GM12891 (cell line): ENCODE data around the gene KIR2DL4. TPM values are rescaled to one million over a fixed set of nuclear protein-coding genes. Genes with fewer than 3 reads are reported as not detected.
"Not testable (repeated sequence)": the region's sequence is repeated elsewhere in the genome, so short reads cannot be mapped to it uniquely, and the experiment has no call there.

ENCODE experiments used
- DNase-seq: peaks from one replicate; pipeline ENCODE4 v3.0.0; 2011; ENCODE audit warnings: low spot score; ENCODE audit not compliant: insufficient read length
- FAIRE-seq: peaks from 2 replicates; lab custom pipeline; 2011; peaks lifted over from hg19 to GRCh38; lab: Jason Lieb, UNC
- PAX5 ChIP-seq: IDR thresholded peaks from 2 replicates; pipeline ENCODE4 v1.6.1; 2011; ENCODE audit warnings: low read length, moderate library complexity, mild to moderate bottlenecking; ENCODE audit not compliant: insufficient read depth, severe bottlenecking
- POLR2A ChIP-seq: IDR thresholded peaks from 2 replicates; pipeline ENCODE4 v1.6.1; 2011; ENCODE audit warnings: low read depth, low read length, control low read depth
- POLR2AphosphoS5 ChIP-seq: IDR thresholded peaks from 2 replicates; pipeline ENCODE4 v1.6.1; 2011; ENCODE audit warnings: low read depth, low read length, control low read depth
- POU2F2 ChIP-seq: IDR thresholded peaks from 2 replicates; pipeline ENCODE4 v1.6.1; 2011; ENCODE audit warnings: low read depth, mild to moderate bottlenecking, control low read depth, low read length, moderate library complexity
- SPI1 ChIP-seq: IDR thresholded peaks from 2 replicates; pipeline ENCODE4 v1.6.1; 2011; ENCODE audit warnings: low read depth, low read length, control low read depth
- TAF1 ChIP-seq: IDR thresholded peaks from 2 replicates; pipeline ENCODE4 v1.6.1; 2011; ENCODE audit warnings: low read depth, low read length, control low read depth
- polyA plus RNA-seq: library from polyadenylated mRNA; unstranded; fragments of >200 nt; gene quantifications from one replicate; pipeline ENCODE4 v1.2.1, GENCODE V29; 2012; ENCODE audit warnings: low read depth, missing spikeins, inconsistent platforms; ENCODE audit not compliant: missing spikeins

Gene KIR2DL4
- polyA plus RNA-seq = not detected

DNA sequence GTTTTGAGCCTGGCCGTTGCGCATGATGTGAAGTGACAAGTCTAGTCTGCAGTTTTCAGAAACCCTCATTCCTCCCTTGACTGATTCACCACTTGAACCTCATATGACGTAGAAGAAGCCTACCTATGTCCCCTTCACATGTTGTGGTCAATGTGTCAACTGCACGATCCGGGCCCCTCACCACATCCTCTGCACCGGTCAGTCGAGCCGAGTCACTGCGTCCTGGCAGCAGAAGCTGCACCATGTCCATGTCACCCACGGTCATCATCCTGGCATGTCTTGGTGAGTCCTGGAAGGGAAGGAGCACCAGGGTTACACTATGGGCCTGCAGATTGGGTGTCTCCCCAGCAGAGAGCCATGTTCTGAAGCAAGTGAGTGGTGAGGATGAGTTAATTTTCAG lies at the start of gene KIR2DL4:
Gene KIR2DL4 (plus strand): TSS at position 201 of the 400 bp plus-strand sequence. CDS start 42 bp downstream, at position 243.
- DNase-seq = no peak
- no peak for FAIRE-seq
- TF ChIP-seq POLR2A (no peak), TAF1 (no peak), POU2F2 (no peak), PAX5 (no peak), SPI1 (no peak), POLR2AphosphoS5 (no peak)

DNA sequence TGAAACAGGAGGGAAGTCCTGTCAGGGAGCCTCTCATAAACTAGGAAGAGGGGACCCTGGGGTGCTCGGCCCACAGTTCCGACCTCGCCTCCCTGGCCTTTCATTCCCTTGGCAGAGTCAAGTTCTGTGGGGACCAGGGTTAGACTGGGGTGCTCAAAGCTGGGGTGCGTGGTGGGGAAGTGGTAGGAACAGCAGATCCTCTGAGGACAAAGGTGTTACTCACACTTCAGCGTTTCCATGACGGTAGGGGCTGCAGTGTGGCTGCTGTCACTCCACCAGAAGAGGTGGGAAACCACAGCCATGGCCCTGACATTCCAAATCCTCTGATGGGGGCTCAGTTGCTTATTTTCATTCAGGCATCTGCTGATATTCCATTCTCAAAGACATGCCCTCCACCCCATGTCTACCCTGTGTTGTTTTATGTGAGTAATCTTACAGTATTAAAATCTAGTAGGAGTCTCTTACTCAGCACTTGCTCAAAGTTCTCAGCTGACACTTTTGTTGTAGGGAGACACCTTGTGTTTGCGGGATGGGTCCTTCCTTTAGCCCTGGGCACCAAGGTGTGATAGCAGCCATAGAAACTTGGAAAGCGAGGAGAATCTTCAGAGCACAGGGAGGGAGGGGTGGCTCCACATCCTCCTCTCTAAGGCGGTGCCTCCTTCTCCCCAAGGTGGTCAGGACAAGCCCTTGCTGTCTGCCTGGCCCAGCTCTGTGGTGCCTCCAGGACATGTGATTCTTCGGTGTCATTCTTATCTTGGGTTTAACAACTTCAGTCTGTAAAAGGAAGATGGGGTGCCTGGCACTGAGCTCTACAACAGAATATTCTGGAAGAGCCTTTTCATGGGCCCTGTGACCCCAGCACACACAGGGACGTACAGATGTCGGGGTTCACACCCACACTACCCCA lies 47.0 kb upstream of the KIR2DL4 start:
- not testable (repeated sequence) for FAIRE-seq

DNA sequence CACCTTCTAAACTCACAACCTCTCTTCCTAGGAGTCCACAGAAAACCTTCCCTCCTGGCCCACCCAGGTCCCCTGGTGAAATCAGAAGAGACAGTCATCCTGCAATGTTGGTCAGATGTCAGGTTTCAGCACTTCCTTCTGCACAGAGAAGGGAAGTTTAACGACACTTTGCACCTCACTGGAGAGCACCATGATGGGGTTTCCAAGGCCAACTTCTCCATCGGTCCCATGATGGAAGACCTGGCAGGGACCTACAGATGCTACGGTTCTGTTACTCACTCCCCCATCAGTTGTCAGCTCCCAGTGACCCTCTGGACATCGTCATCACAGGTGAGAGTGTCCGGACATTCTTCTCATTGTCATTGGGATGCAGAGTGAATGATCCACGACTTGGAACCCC lies 44.8 kb upstream of the KIR2DL4 start:
- FAIRE-seq, DNase-seq: not testable (repeated sequence)

More for the DNA sequence above, 47.0 kb upstream of the KIR2DL4 start:
- DNase-seq = not testable (repeated sequence)

DNA sequence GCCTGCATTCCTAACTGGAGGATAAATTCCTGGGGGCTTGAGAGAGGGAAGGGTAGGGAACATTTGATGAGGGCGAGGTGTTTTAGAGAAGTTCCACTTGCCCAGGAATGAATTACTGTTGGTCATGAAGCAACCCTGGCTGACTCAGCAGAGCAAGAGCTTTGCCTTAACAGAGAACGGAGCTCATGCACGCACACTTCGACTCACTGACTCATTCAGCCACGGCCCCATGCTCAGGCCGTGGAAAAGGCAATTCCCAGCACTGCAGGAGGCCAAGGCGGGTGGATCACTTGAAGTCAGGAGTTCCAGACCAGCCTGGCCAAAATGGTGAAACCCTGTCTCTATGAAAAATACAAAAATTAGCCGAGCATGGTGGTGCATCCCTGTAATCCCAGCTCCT lies 39.2 kb upstream of the KIR2DL4 start:
- not testable (repeated sequence) for DNase-seq, FAIRE-seq

DNA sequence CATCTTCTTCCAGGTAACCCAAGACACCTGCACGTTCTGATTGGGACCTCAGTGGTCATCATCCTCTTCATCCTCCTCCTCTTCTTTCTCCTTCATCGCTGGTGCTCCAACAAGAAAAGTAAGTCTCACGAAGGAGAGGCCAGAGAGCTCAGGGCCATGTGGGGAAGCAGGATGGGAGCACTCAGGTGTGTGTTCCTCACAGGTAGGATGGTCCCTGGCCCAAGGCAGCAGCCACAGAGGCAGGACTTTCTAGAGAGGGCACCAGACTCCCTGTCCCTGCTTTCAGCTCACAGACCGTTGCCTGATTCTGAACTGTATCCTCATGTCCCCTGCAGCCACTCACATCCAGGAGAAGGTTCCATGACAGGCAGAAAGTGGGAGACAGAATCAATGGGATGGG lies 36.9 kb upstream of the KIR2DL4 start:
- DNase-seq, FAIRE-seq: not testable (repeated sequence)

DNA sequence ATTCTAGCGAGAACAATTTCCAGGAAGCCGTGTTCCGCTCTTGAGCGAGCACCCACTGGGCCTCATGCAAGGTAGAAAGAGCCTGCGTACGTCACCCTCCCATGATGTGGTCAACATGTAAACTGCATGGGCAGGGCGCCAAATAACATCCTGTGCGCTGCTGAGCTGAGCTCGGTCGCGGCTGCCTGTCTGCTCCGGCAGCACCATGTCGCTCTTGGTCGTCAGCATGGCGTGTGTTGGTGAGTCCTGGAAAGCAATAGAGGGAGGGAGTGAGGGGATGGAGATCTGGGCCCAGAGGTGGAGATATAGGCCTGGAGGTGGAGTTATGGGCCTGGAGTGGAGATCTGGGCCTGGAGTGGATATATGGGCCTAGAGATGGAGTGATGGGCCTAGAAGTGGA lies 33.8 kb upstream of the KIR2DL4 start, which contains the start of gene KIR2DL1:
Gene KIR2DL1 (plus strand): TSS at position 148 of the 400 bp plus-strand sequence. CDS start 58 bp downstream, at position 206.
- not testable (repeated sequence) for DNase-seq

DNA sequence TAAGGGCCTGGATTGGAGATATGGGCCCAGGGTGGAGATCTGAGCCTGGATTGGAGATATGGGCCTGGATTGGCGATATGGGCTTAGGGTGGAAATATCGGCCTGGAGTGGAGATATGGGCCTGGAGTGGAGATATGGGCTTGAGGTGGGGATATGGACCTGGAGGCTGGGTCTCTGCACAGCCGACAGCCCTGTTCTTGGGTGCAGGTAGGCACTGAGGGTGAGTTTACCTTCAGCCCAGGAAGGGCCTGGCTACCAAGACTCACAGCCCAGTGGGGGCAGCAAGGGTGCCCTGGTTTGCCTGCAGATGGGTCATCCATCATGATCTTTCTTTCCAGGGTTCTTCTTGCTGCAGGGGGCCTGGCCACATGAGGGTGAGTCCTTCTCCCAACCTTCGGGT lies 32.9 kb upstream of the KIR2DL4 start:
- DNase-seq, FAIRE-seq: not testable (repeated sequence)

More for the DNA sequence above, 33.8 kb upstream of the KIR2DL4 start, which contains the start of gene KIR2DL1:
- FAIRE-seq = not testable (repeated sequence)

DNA sequence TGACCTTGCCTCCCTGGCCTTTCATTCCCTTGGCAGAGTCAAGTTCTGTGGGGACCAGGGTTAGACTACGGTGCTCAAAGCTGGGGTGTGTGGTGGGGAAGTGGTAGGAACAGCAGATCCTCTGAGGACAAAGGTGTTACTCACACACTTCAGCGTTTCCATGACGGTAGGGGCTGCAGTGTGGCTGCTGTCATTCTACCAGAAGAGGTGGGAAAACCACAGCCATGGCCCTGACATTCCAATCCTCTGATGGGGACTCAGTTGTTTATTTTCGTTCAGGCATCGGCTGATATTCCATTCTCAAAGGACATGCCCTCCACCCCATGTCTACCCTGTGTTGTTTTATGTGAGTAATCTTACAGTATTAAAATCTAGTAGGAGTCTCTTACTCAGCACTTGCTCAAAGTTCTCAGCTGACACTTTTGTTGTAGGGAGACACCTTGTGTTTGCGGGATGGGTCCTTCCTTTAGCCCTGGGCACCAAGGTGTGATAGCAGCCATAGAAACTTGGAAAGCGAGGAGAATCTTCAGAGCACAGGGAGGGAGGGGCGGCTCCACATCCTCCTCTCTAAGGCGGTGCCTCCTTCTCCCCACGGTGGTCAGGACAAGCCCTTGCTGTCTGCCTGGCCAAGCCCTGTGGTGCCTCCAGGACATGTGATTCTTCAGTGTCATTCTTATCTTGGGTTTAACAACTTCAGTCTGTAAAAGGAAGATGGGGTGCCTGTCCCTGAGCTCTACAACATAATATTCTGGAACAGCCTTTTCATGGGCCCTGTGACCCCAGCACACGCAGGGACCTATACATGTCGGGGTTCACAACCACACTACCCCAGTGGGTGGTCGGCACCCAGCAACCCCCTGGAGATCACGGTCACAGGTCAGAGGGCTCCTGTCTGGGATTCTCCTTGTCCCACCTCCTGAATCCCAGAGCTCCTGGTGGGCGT lies 32.1 kb upstream of the KIR2DL4 start:
- not testable (repeated sequence) for FAIRE-seq, DNase-seq

DNA sequence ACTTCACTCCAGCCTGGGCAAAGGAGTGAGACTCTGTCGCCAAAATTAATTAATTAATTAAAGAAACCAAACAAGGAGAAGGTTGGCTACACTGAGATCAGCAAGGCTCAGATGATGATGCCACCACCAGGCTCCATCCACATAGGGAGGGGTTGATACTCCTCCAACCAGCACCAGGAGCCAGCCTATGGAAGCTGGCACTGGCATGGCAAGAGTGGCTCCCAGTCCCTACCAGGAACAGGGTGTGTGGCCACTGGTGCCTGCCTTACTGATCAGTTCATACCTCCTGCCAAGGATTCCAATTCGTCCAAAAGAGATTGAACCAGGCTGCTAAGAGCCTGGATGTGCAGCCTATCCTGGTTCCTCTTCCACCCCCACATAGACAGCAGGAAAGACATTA lies 30.7 kb upstream of the KIR2DL4 start:
- FAIRE-seq, DNase-seq: not testable (repeated sequence)

DNA sequence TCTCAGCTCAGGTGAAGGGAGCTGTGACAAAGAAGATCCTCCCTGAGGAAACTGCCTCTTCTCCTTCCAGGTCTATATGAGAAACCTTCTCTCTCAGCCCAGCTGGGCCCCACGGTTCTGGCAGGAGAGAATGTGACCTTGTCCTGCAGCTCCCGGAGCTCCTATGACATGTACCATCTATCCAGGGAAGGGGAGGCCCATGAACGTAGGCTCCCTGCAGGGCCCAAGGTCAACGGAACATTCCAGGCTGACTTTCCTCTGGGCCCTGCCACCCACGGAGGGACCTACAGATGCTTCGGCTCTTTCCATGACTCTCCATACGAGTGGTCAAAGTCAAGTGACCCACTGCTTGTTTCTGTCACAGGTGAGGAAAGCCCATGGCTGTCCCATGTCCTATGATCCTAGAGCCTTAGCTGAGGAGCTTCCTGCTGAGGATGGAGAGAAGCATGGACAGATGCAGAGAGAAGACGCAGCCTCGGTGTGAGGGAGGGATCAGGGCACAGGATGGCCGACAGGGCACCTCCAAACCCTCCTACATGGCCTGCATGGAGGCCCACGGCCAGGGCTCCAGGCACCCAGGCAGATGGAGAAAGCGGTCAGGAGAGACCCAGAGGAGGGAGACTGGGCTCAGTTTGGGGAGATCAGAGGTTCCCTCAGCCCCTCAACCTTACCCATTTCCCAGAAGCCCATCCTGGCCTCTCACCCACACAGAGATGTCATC lies 28.2 kb upstream of the KIR2DL4 start:
- not testable (repeated sequence) for DNase-seq, FAIRE-seq

DNA sequence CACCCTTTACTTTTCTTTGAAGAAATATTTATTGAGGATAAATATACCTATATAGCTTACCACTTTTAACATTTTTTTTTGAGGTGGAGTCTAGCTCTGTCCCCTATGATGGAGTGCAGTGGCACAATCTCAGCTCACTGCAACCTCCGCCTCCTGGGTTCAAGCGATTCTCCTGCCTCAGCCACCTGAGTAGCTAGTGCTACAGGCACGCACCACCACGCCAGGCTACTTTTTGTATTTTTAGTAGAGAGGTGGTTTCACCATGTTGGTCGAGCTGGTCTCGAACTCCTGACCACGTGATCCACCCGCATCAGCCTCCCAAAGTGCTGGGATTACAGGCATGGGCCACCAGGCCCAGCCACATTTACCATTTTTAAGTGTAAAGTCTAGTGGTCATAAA lies 27.6 kb upstream of the KIR2DL4 start:
- not testable (repeated sequence) for FAIRE-seq, DNase-seq

DNA sequence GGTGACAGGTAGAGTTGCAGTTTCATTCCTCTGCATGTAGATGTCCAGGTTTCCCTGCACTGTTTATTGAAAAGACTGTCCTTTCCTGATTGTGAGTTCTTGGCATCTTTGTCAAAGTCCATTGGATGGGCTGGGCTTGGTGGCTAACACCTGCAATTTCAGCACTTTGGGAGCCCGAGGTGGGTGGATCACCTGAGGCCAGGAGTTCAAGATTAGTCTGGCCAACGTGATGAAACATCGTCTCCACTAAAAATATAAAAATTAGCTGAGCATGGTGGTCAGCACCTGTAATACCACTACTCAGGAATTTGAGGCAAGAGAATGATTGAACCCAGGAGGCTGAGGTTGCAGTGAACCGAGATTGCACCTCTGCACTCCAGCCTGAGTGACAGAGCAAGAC lies 25.6 kb upstream of the KIR2DL4 start:
- not testable (repeated sequence) for FAIRE-seq, DNase-seq

DNA sequence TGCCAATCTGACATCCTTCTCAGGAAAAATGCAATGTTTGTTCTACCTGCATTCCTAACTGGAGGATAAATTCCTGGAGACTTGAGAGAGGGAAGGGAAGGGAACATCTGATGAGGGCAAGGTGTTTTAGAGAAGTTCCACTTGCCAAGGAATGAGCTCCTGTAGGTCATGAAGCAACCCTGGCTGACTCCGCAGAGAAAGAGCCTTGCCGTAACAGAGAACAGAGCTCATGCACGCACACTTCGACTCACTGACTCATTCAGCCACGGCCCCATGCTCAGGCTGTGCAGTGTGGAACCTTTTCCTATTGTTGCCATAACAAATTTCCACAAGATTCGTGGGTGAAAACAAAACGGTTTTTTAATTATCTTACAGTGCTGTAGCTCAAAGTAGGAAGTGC lies 24.5 kb upstream of the KIR2DL4 start:
- not testable (repeated sequence) for FAIRE-seq, DNase-seq

DNA sequence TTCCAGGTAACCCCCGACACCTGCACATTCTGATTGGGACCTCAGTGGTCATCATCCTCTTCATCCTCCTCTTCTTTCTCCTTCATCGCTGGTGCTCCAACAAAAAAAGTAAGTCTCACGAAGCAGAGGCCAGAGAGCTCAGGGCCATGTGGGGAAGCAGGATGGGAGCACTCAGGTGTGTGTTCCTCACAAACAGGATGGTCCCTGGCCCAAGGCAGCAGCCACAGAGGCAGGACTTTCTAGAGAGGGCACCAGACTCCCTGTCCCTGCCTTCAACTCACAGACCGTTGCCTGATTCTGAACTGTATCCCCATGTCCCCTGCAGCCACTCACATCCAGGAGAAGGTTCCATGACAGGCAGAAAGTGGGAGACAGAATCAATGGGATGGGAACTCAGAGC lies 20.5 kb upstream of the KIR2DL4 start:
- DNase-seq, FAIRE-seq: not testable (repeated sequence)

DNA sequence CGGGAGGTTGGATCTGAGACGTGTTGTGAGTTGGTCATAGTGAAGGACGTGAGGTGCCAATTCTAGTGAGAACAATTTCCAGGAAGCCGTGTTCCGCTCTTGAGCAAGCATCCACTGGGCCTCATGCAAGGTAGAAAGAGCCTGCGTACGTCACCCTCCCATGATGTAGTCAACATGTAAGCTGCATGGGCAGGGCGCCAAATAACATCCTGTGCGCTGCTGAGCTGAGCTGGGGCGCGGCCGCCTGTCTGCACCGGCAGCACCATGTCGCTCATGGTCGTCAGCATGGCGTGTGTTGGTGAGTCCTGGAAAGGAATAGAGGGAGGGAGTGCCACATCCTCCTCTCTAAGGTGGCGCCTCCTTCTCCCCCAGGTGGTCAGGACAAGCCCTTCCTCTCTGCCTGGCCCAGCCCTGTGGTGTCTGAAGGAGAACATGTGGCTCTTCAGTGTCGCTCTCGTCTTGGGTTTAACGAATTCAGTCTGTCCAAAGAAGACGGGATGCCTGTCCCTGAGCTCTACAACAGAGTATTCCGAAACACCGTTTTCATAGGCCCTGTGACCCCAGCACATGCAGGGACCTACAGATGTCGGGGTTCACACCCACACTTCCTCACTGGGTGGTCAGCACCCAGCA lies 17.2 kb upstream of the KIR2DL4 start:
- not testable (repeated sequence) for FAIRE-seq

DNA sequence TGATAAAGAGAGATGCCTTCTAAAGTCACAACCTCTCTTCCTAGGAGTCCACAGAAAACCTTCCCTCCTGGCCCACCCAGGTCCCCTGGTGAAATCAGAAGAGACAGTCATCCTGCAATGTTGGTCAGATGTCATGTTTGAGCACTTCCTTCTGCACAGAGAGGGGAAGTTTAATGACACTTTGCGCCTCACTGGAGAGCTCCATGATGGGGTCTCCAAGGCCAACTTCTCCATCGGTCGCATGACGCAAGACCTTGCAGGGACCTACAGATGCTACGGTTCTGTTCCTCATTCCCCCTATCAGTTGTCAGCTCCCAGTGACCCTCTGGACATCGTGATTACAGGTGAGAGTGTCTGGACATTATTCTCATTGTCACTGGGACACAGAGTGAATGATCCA lies 15.3 kb upstream of the KIR2DL4 start:
- not testable (repeated sequence) for FAIRE-seq, DNase-seq

More for the DNA sequence above, 17.2 kb upstream of the KIR2DL4 start:
- DNase-seq = not testable (repeated sequence)
